Measurements from ENCODE around the gene C20orf96.
A peak's percentile ranks its signal among the peaks of the same experiment; 100 is the strongest.

The C20orf96 gene

DNA sequence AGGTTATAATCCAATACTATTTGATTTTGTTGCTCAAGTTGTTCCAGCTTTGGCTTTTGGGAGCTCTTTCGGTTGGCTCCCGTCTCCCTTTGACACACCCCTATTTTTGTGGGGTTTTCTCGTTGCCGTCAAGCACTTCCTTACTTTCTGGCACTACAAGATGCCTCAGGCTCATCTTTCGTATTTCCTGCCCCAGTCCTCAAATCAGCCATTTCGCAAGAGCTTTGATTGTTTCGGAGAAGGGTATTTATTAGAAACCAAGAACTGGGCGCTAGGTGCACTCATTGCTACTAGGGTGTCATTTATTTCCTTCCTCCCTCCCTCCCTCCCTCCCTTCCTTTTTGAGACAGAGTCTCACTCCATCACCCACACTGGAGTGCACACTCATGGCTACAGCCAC, 21.5 kb upstream of the C20orf96 start:
- no peak for DNase-seq (ENCODE audit: low spot score)

- no peak for DNase-seq (ENCODE audit: low spot score)
Observed at GRCh38 chr20:311609-312008, 21.1 kb upstream of the C20orf96 start.

DNA sequence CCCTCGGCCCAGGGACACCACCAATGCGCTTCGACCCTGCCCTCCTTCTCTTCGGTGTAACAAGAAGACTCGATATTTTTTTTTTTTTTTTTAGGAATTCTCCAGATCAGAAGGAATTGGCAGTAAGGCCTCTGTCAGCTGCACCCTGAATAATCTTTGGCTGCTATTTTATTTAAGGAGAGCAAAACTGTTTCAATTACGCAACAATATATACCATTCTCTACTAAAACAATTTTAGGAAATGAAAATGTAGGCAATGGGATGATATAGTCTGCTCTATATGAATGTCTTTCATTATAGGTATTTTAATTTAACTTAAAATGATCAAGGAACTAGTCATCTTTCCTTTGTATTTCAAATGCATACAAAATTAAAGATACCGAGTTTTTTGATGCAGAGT, 20.1 kb upstream of the C20orf96 start:
- DNase-seq (ENCODE audit: low spot score): no peak

DNA sequence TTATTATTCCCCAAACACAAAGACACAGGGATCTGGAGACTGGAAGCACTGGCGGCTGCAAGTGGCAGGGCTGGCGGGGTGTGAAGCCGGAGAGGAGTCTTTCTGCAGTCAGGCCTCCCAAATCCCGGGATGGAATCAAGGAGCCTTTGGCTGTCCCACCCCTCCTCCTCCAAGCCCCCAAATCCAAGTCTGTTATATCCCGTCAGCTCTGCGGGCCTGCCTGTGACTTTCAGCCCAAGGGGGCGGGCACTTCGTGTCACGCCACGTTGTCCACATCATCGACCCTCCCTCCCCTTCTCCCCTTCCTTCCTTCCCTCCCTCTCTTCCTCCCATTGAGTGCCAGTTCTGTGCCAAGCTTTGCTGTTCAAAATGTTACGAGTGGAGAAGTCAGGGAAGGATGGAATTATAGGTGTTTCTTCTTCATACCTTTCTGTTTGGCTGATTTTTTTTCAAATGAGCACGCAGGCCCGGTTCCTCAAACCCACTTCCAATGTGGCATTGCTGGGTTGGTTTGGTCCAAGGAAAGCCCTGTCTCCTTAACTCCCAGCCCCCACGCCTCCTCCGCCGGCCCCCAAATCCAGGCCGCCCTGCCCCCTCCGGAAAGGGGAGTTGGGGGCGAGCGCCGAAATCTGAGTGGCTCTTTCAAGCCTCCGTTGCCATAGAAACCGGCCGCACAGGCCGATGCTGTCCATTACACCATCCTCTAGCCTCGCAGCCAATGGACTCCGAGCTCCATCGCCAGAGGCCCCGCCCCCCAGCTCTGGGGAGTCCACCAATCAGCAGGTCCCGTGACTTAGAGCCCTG, 19.5 kb upstream of the C20orf96 start:
- DNase-seq (ENCODE audit: low spot score): peak; percentile 98

- no peak for DNase-seq (ENCODE audit: low spot score)
Observed at GRCh38 chr20:309306-309840, 18.8 kb upstream of the C20orf96 start.

DNA sequence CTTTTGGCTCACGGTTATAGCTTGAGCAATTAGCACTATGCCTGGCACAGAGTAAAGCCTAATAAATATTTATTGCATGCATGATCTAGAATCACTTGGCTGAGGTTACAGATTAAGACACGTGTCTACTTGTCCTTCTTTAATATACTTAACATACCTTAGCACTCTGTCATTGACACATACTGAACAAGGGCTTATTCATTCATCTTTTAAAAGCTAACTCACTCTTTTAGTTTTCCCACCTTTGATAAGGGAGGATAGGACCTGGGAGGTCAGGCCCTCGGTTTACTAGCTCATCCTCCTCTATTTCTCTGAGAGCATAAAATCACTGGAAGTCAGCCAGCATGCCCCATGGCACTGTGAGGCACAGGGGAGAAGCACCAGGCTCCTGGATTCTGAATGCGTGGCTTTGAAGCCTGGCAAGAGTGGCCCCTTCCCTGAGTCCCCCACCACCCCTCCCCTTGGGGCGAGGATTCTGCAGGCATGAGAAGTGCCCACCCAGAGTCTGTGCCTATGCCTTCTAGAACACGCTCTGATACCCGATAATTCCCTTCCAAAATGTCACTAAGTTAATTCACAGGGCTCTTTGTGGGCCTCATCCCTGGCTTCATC, 18.0 kb upstream of the C20orf96 start:
- DNase-seq (ENCODE audit: low spot score): no peak

DNA sequence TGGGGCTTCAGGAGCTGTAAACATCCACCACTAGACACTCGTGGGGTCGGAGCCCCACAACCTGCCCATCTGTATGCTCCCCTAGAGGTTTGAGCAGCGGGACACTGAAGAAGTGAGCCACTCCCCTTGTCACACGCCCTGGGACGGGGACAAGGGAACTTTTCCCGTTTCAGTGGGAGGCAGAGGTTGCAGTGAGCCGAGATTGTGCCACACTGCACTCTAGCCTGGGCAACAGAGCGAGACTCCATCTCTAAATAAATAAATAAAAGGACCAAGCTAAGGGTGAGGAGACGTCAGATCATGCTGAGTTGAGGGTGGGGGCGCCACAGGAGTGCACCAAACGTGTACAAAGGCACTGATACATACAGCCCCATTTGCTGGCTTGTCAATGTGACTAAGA, 15.2 kb upstream of the C20orf96 start:
- DNase-seq (ENCODE audit: low spot score): no peak

- no peak for DNase-seq (ENCODE audit: low spot score)
Observed at GRCh38 chr20:301886-302848, 11.6 kb upstream of the C20orf96 start.

- DNase-seq (ENCODE audit: low spot score): no peak
Observed at GRCh38 chr20:300345-300990, 9.9 kb upstream of the C20orf96 start.

- DNase-seq (ENCODE audit: low spot score): no peak
Observed at GRCh38 chr20:298776-299391, 8.3 kb upstream of the C20orf96 start.

- DNase-seq (ENCODE audit: low spot score): peak; percentile 26
Observed at GRCh38 chr20:297925-298775, 7.6 kb upstream of the C20orf96 start.

DNA sequence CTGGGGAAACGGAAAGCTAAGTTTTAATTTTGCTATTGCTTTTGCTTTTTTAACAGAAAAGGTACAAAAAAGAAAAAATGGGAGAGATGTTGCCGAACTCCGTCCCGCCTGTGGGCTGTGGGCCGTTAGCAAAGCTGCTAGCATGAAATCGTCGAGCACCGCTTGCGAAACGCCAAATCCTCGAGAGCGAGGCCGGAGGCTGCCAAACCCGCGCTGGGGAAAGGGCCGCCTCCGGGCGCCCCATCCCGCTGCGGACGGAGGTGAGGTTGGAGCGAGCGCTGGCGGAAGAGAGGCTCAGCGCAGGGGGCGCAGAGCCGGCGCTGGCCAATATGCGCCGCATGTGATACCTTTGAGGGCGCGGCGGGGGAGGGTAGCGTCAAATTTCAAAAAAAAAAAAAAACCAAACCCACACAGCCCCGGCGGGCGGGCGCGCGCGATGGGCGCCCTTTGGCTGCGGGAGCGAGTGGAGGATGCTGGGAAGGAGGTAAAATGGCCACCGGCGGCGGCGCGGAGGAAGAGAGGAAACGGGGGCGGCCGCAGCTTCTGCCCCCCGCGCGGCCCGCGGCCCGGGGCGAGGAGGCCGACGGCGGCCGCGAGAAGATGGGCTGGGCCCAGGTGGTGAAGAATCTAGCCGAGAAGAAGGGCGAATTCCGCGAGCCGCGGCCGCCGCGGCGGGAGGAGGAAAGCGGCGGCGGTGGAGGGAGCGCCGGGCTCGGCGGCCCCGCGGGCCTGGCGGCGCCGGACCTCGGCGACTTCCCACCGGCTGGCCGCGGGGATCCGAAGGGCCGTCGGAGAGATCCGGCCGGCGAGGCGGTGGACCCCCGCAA, 6.8 kb upstream of the C20orf96 start, which contains the start of gene ZCCHC3:
TSS of gene ZCCHC3 (plus strand) at position 473 of the 827 bp plus-strand sequence. CDS start at position 490, 17 bp downstream.
- peak; percentile 90 for DNase-seq (ENCODE audit: low spot score)

GRCh38 chr20:295804-296203, 5.3 kb upstream of the C20orf96 start:
- DNase-seq (ENCODE audit: low spot score): no peak

DNA sequence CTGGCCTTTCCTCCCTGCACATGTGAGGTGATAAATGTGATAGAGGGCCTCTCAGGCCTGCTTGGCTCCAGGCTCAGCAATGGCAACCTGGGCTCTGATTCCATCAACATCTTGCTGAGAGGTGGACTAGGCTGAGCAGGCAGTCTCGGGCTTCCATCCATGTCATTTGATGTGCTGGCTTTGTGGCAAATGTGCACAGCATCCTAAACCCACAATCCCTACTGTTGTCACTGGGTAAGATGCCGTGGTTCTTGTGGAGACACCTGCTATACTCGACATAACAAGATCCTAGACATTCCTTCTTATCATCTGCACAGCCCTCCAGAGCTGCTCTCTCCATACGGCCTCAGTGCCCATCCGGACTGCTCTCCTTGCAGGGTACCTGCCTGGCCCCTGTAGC, 4.1 kb upstream of the C20orf96 start:
- no peak for DNase-seq (ENCODE audit: low spot score)

GRCh38 chr20:289693-290083, 862 bp downstream of the C20orf96 start:
- no peak for DNase-seq (ENCODE audit: low spot score)

DNA sequence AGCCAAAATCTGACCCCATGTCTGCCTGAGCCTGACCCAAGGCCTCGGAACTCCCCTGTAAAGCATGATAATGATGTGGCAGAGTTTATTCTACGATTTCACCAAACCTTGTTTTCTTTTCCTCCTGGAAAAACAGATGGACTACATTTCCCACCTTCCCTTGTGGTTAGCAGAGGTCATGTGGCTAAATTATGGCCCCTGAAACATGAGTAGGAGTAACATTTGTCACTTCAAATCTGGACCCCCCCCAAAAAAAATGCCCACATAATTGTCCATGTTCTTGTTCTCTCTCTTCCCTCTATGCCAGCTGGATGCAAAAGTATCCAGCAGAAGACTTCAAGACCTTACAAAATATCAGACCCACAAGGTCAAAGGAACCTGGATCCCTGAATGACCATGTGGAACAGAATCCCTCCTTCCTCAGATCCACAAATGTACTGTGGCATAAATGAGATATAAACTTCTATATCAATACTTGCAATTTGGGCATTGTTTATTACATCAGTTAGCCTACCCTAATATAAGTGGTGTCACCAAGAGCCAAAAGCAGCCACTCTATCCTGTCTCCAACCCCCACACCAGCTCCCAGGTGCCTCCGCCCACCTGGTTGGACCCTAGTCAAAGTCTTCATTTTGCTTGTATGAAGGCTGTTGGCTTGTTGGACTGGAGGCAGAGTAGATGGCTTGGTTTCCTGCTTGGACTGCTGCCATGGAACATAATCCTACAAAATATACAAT, 1.4 kb downstream of the C20orf96 start:
- no peak for DNase-seq (ENCODE audit: low spot score)

DNA sequence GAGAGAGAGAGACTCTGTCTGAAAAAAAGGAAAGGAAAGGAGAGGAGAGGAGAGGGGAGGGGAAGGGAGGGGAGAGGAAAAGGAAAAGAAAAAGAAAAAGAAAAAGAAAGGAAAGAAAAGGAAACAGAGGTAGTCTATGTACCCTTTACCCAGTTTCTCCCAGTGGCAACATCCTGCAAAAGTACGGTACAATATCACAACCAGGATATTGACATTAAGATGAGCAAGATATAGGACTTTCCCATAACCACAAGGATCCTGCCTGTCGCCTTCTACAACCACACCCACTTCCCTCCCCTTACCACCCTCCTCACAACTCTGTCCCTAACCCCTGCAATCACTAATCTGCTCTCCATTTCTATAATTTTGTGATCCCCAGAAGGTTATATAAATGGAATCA, 4.0 kb downstream of the C20orf96 start:
- no peak for DNase-seq (ENCODE audit: low spot score)

DNA sequence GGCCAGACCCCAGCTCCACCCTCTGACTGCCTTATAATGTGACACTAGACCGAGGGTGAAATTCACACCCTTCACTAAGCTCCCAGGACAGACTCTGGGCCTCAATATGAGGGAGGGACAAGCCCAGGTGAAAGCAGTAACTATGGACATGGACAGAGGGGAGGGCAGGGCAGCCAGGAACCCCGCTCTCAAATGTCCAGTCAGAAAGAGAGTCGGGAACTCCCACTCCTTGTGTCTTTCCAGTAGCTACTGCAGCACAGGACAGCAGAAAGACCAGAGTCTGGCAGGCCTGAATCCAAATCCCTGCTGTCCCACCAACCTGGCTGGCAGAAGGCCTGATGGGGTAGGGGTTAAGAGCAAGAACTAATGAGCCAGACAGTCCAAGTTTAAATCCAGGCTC, 6.4 kb downstream of the C20orf96 start:
- DNase-seq (ENCODE audit: low spot score): no peak

Data from iPS-NIHi11 (cell line).